Hematopoietic multipotent progenitor cell (in vitro differentiated cells): Measurements from ENCODE around the gene SLC22A17. TPM values are rescaled to one million over a fixed set of nuclear protein-coding genes. Genes with fewer than 3 reads are reported as not detected.

Experiments used
- DNase-seq, 3 donors: peaks; one replicate each; pipeline ENCODE4 v3.0.0-alpha.2; 2011 to 2015; ENCODE audit warnings: low read depth in 2 of 3, low spot score in 2 of 3
- total RNA-seq: library from RNA; depleted of rRNA; stranded (reverse); fragments of >200 nt; gene quantifications from one replicate; pipeline ENCODE4 v1.2.3, GENCODE V29; 2012

Gene SLC22A17
- total RNA-seq, 1 donor, result 23.4 TPM

DNA sequence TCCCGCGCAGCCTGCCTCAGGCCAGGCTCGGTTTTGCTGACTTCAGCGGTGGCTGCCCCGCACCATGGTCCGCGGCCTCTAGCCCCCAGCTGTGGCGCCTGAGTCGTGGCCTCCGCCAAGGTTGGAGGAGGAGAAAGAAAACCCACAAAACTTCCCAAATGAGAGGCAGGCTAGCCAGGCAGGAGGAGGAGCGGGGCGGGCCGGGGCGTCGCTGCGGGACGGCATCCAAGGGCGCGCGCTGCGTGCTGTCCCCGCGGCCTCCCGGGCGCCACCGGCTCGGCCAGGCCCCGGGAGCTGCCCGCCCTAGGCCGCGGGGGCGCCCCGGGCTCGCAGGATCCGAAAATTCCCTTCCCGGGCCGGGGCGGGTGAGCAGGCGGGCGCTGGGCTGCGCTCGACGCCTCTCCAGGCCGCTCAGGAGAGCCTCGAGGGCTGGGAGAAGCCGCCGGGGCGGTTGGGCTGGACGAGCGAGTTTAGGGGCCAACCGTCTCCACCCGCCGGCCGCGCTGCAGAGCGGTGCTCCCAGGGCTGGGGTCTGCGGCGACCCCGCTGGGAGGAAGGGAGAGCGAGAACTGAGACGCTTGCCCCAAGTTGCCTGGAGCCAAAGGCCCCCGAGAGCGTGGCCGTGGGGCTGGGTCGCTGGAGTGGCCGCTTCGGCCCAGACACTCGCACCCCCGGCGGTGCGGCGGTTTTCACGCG lies 12.5 kb upstream of the SLC22A17 start, which contains the start of gene EFS:
EFS (minus strand) TSS at position 137 of the 696 bp plus-strand sequence. CDS start 147 bp downstream, outside the sequence.
- no peak for DNase-seq

DNA sequence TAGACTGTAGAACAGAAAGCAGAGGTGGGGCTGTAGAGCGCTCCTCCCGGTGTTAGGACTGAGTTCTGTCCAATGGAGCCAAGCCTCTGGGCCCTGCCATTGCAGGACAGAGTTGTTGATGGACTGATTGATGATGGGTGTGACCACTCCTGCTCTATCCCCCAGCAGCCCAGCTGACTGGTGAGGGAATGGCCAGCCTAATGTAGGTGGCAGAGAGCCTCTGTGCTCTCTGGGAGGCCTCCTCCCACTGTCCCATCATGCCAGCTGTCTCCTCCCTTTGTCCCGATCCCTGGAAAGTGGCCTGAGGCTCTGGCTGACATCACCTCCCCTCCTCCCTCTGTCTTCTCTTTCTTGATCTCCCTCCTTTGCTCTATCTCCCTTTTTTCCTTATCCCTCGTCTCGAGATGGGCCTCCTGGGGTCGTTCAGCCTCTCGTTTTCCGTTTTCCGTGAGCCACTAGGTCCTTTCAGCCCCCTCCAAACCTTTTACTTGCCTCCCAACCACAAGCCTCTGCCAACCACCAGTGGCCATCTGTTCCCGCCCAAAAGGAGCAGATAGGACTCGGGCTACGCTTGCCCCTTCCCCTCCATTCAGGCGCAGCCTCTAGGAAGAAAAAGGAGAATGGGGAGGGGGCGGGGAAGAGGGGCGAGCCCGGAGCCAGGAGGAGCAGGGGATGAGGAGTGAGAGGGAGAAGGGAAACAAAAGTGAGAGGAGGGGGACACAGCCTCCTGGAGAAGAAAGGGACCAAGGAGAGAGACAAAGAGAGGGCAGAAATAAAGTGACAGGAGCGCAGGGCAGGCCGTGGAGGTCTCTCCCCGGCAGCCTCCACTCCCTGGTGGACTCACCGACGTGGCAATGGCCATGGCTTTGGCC lies 11.7 kb upstream of the SLC22A17 start:
- DNase-seq, result no peak

DNA sequence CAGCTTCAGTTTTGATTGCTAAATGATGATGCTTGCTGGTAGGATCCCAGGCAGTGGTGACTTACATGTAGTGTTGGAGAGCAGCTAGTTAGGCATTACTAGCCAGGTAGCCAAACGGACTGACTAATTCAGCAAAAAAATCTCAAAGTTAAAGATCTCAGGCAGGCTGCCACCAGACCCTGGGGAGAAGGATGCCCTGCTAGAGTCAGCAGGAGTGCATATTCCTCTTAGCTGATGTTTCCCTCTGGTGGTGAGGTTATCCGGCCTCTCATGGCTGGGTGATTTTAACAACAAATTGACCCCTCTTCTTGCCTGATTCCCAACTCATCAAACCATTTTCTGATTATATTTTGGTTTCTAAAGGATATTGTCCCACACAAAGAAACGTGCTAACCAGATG lies 9.5 kb upstream of the SLC22A17 start:
- peak in 1 of 3 donors; percentile 18 for DNase-seq

DNA sequence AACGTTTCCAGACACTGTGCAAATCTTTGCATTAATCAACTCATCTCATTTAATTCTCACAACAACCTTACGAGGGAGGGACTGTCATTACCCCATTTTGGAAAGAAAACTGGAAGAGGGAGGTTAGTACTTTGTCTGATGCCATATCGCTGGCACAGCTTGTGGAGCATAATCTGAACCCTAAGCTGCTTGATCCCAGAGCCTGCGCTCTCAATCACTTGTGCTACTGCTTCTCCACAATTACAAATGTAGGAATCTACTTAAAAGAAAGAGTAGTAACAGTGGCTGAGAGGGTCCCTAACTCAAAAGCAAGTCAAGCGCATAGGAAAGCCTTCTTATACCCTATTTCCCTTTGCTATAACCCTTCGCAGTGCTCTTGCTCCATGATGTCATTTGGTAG lies 9.1 kb upstream of the SLC22A17 start:
- DNase-seq, result no peak

DNA sequence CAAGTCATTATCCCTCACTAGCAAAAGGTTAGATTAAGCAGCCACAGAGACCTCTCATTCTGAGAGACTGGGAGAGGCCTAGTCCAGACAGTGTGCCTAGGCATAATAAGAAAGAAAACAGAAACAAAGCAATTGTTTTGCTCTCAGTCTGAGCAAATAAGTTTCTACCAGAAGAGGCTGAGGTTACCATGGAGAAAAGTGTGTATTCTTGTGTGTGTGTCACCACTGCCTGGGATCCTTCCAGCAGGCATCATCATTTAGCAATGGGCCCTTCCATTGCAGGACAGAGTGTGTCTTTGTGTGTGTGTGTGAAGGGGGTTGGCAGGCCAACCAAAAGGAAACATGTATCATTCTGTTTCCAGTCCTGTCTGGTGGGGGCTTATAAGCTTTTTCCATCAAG lies 8.6 kb upstream of the SLC22A17 start:
- DNase-seq, result no peak

DNA sequence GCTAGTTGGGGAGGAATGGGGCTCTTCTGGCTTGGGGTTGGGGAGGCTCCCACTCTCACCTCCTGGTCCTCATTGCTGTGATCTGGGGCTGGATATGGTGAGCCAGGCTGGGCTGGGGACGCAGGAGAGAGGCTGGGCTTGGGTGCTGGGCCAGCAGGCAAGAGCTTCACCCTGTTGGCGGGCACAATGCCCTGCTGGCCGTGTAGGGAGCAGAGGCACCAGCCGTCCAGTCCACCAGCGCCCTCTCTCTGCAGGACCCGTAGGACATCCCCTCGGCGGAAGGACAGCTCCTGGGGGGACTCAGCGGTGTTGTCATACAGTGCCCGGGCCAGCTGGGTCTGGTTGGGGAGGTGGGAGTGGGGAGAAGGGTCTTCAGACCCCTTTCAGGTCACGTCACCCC lies 7.8 kb upstream of the SLC22A17 start:
- DNase-seq, result no peak

DNA sequence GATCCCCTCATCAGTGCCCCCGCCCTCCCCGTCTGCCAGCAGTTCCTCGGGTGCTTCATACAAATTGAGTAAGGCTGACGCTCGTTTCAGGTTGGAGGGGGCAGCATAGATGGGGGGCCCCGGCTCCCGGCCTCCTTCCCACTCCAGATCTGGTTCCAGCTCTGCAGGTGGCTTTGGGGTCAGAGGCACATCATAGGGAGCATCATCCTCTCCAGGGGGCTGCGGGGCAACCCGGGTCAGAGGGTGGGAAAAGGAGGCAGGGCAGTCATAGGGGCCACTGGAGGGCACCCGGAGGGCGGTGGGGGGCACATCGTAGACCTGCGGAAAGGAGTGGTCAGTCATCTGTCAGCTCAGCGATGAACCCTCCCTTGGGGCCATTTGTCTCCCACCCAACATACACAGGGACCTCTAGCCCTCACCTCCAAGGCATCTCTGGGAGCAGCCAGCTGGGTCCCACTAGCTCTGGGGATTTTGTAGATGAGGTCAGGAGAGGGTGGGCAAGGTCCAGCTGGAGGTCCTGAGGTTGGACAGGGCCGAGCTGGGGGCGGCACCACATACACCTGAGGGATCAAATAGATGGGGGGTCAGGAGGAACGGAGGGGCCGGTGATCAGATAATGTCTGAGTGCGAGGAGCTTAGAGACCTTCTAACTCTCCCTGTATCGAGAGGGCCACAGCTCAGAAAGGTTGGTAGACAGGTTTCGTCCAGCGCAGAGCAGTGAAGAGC lies 7.2 kb upstream of the SLC22A17 start:
- DNase-seq, result no peak

DNA sequence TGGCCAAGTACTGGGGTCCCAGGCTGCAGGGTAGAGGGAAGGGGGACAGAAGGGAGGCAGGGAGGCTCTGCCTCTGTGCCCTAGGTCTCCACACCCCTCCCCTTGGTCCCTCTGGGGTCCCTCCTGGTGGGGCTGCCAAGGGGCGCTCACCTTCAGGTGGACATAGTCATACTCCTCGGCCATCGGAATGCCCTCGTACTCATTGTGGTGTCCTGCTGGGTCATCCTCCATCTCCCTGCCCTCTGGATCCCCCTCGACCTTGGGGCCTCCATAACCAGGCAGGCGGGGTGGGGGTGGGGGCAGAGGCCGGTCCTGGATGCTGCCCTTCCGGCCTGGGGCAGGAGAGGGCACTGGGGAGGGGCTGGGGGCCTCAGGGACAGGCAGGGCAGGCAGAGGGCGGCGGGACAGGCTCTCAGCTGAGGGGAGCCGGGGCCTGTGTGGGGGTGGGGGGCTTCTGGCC lies 6.5 kb upstream of the SLC22A17 start:
- no peak for DNase-seq

DNA sequence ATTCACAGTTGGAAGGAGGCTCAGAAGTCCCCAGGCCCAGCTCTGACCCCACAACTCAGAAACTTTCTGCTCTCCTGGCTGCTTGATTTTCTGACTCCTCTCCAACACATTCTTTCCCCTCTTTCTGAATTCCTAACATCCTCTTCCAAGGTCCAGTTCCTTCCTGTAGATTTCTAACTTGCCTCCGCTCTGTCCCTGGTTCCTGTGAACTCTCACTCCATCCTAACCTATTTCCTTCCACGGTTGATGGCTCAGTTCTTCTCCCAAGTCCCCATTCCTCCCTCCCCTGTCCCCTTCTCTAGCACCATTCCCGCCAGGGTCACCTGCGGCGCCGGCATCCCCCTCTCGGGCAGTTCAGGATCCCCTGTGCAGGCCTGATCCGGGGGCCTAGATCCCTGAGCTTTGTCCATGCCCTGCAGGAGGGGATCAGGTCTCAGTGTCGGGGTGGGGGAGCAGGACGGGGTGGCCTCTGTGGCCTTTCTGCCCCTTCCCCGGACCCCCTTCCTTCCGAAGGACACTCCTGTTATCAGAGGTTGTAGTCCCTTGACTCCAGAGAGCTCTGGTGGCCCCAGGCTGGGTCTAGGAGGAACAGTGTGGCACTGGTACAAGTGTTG lies 6.0 kb upstream of the SLC22A17 start:
- DNase-seq, result no peak

DNA sequence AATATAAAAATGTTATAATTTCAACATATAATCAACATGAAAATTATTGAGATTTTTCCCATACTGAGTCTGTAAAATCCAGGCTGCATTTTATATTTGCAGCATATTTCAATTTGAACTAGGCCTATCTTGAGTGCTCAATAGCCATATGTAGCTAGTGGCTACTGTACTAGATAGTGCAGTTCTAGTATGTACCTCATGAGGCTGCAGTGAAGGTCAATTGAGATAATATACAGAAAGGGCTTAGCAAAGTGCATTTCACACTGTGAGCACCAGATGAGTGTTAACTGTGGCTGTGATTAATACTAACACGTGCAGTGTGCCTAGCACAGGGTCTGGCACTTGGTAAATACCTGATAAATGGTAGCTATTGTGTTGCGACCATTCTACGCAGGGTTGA lies 5.4 kb upstream of the SLC22A17 start:
- no peak for DNase-seq

DNA sequence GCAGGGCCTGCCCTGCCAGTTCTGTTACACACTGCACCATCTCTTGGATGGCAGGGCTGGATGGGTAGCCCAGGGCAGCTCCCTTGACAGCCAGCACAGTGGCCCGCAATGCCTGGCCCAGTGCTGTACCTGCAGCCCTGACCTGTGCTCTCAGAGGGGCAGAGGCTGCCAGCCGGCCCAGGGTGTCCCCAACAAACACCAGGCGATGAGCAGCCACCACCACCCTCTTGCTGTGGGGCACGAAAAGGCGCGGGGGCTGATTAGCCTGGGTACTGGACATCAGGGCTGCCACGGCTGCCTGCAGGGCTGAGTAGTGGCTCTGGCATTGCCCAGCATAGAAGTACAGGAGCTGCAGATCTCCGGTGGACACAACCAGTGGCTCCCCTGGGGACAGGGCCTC lies 4.6 kb upstream of the SLC22A17 start:
- no peak for DNase-seq

DNA sequence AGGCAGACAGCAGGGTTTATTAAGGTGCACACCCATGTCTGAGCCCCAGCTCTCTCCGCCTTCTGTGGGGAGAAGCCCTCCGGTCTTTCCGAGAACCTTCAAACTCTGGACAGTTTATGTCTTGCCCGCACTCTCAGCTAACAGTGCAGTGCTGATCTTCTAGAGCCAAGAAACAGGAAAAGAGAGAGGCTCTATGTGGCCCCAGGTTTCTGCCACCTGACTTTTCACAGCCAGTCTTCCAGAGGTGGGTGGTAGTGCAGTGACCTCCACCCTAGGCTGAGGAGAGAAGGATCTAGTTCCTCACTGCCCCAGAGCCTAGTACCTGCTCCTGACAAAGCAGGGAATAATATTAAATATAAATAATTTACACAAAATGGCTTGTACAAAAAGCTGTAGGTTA lies 4.0 kb upstream of the SLC22A17 start:
- DNase-seq, result no peak

DNA sequence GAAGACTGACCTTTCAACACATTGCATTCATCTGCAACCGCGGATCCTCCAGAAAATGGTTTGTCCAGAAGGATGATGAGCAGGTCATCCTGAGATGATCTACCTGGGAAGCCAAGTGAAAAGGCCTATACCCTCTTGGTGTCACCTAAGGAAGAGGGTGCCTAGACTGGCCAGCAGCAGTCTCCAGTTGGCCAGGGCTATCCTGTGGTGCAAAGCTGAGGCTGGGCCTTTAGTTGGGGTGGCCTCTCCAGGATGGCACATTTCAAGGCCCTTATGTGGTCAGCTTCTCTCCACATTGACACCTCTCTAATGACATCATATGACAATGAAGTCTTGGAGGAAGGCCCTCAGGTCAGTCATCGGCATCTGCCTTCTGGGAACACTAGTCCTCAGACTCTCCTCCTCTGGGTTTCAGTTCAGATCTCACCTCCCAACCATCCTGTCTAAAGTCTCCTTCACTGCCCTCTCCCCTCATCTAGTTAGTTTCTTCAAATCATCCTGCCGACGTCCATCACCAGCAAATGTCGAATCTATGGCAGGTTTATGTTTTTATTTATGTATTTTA lies 3.3 kb upstream of the SLC22A17 start:
- DNase-seq, result no peak

DNA sequence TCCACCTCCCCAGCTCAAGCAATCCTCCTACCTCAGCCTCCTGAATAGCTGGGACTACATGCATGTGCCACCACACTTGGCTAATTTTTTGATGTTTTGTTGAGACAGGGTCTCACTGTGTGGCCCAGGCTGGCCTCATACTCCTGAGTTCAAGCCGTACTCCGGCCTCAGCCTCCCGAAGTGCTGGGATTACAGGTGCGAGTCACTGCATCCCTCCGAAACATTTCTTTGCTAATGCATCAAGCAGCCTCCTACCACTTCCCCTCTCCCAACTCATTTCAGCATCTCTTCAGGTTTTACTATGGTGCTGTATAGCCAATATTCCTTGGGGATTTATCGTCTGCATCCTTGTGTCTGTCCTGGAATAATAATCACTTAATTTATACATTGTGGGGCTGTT lies 2.3 kb upstream of the SLC22A17 start:
- DNase-seq, result no peak

DNA sequence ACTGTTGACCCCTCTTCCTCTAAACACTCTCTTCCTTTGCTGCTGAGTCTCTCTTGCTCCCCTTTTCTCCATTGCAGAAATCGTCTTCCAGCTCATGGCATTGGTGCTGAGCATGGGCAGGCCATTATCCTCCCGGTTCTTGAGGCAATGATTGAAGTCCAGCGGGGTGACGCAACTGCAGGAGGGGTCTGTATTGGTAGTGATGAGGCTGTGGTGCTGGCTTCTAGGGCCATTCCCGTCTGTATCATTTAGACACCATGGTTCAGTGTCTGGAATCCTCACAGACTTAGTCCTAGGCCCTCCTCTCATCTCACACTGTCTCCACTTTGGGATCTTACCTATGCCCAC lies 720 bp upstream of the SLC22A17 start:
- no peak for DNase-seq

DNA sequence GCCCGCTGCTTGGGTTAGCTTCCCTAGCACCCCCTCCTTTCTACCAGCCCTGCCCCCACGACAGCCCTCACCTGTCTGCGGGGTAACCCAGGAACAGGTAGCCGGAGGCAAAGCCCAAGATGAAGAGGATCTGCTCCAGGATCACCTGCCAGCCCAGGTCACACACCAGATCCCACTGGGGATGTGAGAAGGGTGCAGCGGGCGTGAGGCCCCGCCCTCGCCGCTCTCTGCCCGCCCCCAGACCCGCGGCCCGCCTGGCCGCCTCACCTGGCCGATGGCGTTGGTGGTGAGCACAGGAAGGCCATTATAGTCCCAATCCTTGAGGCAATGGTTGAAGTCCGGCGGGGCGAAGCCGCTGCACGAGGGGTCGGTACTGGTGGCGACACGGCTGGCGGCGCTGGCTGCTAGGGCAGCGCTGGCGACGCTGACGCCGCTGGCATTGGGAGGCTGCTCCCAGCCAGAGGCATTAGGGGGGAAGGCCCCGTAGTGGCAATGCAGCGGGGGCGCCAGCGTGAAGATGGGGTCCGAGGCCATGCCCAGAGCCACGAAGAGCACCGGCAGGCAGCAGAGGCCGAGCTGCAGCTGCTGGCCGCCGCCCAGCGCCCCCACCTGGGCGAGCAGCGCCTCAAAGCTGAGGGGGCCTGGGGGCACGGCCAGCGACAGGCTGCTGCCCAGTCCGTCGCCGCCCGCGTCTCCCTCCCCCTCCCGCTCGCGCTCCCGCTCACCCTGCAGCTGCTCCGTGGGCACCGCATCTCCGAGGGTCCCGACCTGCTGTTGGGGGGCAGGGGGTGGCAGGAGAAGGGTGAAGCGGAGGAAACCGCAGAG lies 794 bp downstream of the SLC22A17 start:
- DNase-seq, result peak in 1 of 3 donors; percentile 10

DNA sequence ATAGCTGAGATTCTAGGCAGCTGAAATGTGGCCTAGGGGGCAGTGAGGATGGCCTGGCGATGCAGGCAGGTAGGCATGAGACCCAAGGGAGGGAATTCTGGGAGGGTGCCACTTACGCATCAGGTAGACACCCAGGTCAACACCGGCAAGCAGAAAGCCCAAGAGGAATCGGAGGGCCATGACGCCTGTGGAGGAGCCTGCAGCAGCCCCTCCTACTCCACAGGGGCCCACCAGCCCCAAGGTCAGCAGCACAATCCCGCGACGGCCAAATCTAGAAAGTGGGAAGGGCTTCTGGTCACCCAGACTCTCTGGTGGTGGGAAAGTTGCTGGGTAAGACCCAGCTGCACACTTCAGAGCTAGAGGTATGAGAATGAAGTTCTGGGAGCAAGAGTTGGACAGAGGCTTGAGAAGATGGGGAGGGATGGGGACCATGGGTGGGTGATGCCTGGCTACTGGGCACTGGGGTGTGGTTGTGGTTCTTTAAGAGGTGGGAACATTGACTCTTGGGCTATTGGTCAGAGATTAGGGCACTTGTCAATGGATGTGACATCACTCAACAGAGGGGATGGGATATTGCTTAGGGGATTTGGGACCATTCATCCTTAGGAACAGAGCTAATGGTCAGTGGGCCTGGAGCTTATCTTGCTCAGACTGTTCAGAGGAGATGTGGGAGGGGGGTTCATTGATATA lies 3.4 kb downstream of the SLC22A17 start:
- DNase-seq, result no peak

DNA sequence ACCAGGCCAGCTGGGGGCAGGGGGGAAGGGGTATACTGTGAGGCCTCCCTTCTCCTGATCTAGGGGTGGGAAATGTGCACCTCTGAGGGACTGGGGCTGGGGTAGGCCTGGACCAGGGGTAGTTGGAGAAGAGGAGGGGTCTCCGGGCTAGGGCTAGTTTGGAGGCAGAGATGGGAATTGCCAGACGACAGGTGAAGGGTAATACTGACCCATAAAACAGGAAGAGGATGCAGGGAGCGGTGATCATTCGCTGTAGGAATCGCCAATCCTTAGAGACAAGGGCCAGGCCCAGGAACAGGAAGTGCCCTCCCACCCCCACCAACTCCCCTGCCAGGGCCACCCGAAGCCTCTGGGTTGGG lies 4.4 kb downstream of the SLC22A17 start:
- DNase-seq, result no peak
